H1 (cell line): ENCODE results near the gene NACAD. TPM values are rescaled to one million over a fixed set of nuclear protein-coding genes. Genes with fewer than 3 reads are reported as not detected.

ENCODE experiments used
- CTCF ChIA-PET: fragments of 300-600 bp; sonication (Branson Sonifier 250); formaldehyde crosslinking; loops from one replicate; lab custom pipeline; 2021; ENCODE audit not compliant: partially characterized antibody; lab: Charles Lee
- POLR2A ChIA-PET: fragments of 300-600 bp; sonication (Branson Sonifier 250); formaldehyde crosslinking; loops from one replicate; lab custom pipeline; 2021; ENCODE audit warnings: inconsistent platforms; ENCODE audit not compliant: partially characterized antibody; lab: Charles Lee
- DNase-seq, 2 experiments: peaks; one replicate each; pipeline versions ENCODE4 v3.0.0 to v3.0.0-alpha.2; 2010 to 2022; ENCODE audit warnings: low spot score in 2 of 2, low read depth in 1 of 2, mixed read lengths in 1 of 2
- FAIRE-seq: peaks from 2 replicates; lab custom pipeline; 2011; peaks lifted over from hg19 to GRCh38; lab: Jason Lieb, UNC
- H2AFZ ChIP-seq: 2 replicates; pipeline ENCODE4 v1.8.1; 2012; ENCODE audit warnings: low read length, inconsistent platforms
- H2AK5ac ChIP-seq: 2 replicates; pipeline ENCODE4 v1.6.1; 2013; ENCODE audit warnings: low read depth, low read length
- H2BK120ac ChIP-seq: replicated peaks from 2 replicates; pipeline ENCODE3; 2013; ENCODE audit warnings: low read depth, low read length, inconsistent platforms
- H2BK12ac ChIP-seq: 2 replicates; pipeline ENCODE4 v1.6.1; 2013; ENCODE audit warnings: low read depth, low read length
- H2BK15ac ChIP-seq: 2 replicates; pipeline ENCODE4 v1.6.1; 2013; ENCODE audit warnings: low read length
- H2BK20ac ChIP-seq: 2 replicates; pipeline ENCODE4 v1.6.1; 2013; ENCODE audit warnings: low read length
- H2BK5ac ChIP-seq: 2 replicates; pipeline ENCODE4 v1.6.1; 2013; ENCODE audit warnings: low read depth, low read length
- H3K14ac ChIP-seq: 2 replicates; pipeline ENCODE4 v1.6.1; 2013; ENCODE audit warnings: inconsistent platforms; ENCODE audit not compliant: insufficient read length
- H3K18ac ChIP-seq: 2 replicates; pipeline ENCODE4 v1.6.1; 2013; ENCODE audit warnings: low read length; ENCODE audit errors: extremely low read depth
- H3K23ac ChIP-seq: 2 replicates; pipeline ENCODE4 v1.6.1; 2013; ENCODE audit warnings: inconsistent platforms; ENCODE audit not compliant: insufficient read length
- H3K23me2 ChIP-seq: 2 replicates; pipeline ENCODE4 v1.6.1; 2013; ENCODE audit warnings: low read depth, low read length
- H3K27ac ChIP-seq: 2 replicates; pipeline ENCODE4 v1.6.1; 2011; ENCODE audit warnings: low read depth, low read length, inconsistent platforms
- H3K27me3 ChIP-seq, 4 experiments: replicated peaks in 1 of 4; 1 replicate in 1 of 4; 2 replicates in 3 of 4; pipeline versions ENCODE4 v1.6.1 to v1.8.1; 2011 to 2013; ENCODE audit warnings: low read length in 3 of 4, mild to moderate bottlenecking in 3 of 4, inconsistent platforms in 2 of 4, mixed read lengths in 2 of 4, moderate library complexity in 1 of 4; ENCODE audit not compliant: control insufficient read depth in 3 of 4, insufficient read depth in 3 of 4; ENCODE audit errors: extremely low read depth in 1 of 4
- H3K36me3 ChIP-seq, 4 experiments: 2 replicates each; pipeline versions ENCODE4 v1.6.1 to v1.8.1; 2011 to 2013; ENCODE audit warnings: mild to moderate bottlenecking in 4 of 4, low read length in 3 of 4, moderate library complexity in 2 of 4, control low read depth in 1 of 4, inconsistent platforms in 1 of 4; ENCODE audit not compliant: insufficient read depth in 4 of 4, control insufficient read depth in 2 of 4
- H3K4ac ChIP-seq: replicated peaks from 2 replicates; pipeline ENCODE3; 2013; ENCODE audit warnings: low read length, low read depth, mixed read lengths, inconsistent platforms; ENCODE audit not compliant: insufficient read length
- H3K4me1 ChIP-seq, 4 experiments: replicated peaks in 1 of 4; 1 replicate in 1 of 4; 2 replicates in 3 of 4; pipeline versions ENCODE4 v1.6.1 to v1.8.1; 2011 to 2013; ENCODE audit warnings: low read length in 3 of 4, inconsistent platforms in 2 of 4, mixed read lengths in 1 of 4; ENCODE audit not compliant: insufficient read depth in 4 of 4, control insufficient read depth in 3 of 4
- H3K4me2 ChIP-seq, 2 experiments: 2 replicates each; pipeline versions ENCODE4 v1.6.1 to v1.8.1; 2011 to 2013; ENCODE audit warnings: low read depth in 2 of 2, low read length in 2 of 2, control low read depth in 1 of 2, inconsistent platforms in 1 of 2, mild to moderate bottlenecking in 1 of 2; ENCODE audit not compliant: insufficient read depth in 1 of 2
- H3K4me3 ChIP-seq, 4 experiments: fragments of 200-600, 300-600 bp in 1 of 4; sonication (generic), shearing (Covaris generic), sonication (Bioruptor Twin) in 1 of 4; 2 replicates each; pipeline versions ENCODE4 v1.5.1 to v1.8.1; 2011 to 2016; ENCODE audit warnings: low read length in 4 of 4, low read depth in 3 of 4, control low read depth in 2 of 4, inconsistent platforms in 2 of 4, mild to moderate bottlenecking in 2 of 4, mixed read lengths in 1 of 4, moderate library complexity in 1 of 4; ENCODE audit not compliant: insufficient read depth in 2 of 4; ENCODE audit errors: extremely low read depth in 1 of 4
- H3K56ac ChIP-seq: replicated peaks from 2 replicates; pipeline ENCODE3; 2013; ENCODE audit warnings: low read depth, mild to moderate bottlenecking, mixed read lengths, low read length, inconsistent platforms; ENCODE audit not compliant: insufficient read length
- H3K79me1 ChIP-seq: 2 replicates; pipeline ENCODE4 v1.6.1; 2013; ENCODE audit warnings: low read depth, low read length, control low read depth
- H3K79me2 ChIP-seq, 2 experiments: 2 replicates each; pipeline versions ENCODE4 v1.6.1 to v1.8.1; 2012 to 2013; ENCODE audit warnings: low read length in 2 of 2, mild to moderate bottlenecking in 2 of 2, inconsistent platforms in 1 of 2; ENCODE audit not compliant: insufficient read depth in 2 of 2, control insufficient read depth in 1 of 2
- H3K9ac ChIP-seq, 4 experiments: replicated peaks in 1 of 4; 1 replicate in 1 of 4; 2 replicates in 3 of 4; pipeline versions ENCODE4 v1.6.1 to v1.8.1; 2011 to 2013; ENCODE audit warnings: low read depth in 3 of 4, low read length in 3 of 4, control low read depth in 2 of 4, mild to moderate bottlenecking in 2 of 4, moderate library complexity in 2 of 4, inconsistent platforms in 1 of 4; ENCODE audit errors: extremely low read depth in 1 of 4
- H3K9me3 ChIP-seq, 2 experiments: 2 replicates each; pipeline versions ENCODE4 v1.6.1 to v1.8.1; 2012 to 2013; ENCODE audit warnings: mild to moderate bottlenecking in 2 of 2, moderate library complexity in 2 of 2, control low read depth in 1 of 2, inconsistent platforms in 1 of 2, low read depth in 1 of 2, low read length in 1 of 2, mixed read lengths in 1 of 2; ENCODE audit not compliant: insufficient read depth in 2 of 2
- H4K20me1 ChIP-seq, 2 experiments: replicated peaks in 1 of 2; 2 replicates each; pipeline versions ENCODE3 to v1.8.1; 2011 to 2013; ENCODE audit warnings: inconsistent platforms in 2 of 2, low read length in 2 of 2, mild to moderate bottlenecking in 1 of 2; ENCODE audit not compliant: insufficient read depth in 2 of 2, control insufficient read depth in 1 of 2
- H4K5ac ChIP-seq: 2 replicates; pipeline ENCODE4 v1.6.1; 2013; ENCODE audit warnings: low read length, low read depth, mixed read lengths, inconsistent platforms; ENCODE audit not compliant: insufficient read length
- H4K8ac ChIP-seq: 2 replicates; pipeline ENCODE4 v1.8.0; 2013; ENCODE audit warnings: mild to moderate bottlenecking, moderate library complexity, low read length, inconsistent platforms; ENCODE audit not compliant: insufficient read depth; ENCODE audit errors: extremely low read depth
- H4K91ac ChIP-seq: replicated peaks from 2 replicates; pipeline ENCODE3; 2013; ENCODE audit warnings: low read length, mixed read lengths, inconsistent platforms; ENCODE audit not compliant: insufficient read length
- ASH2L ChIP-seq: fragments of 200-600, 300-600 bp; sonication (generic); IDR thresholded peaks from one replicate; pipeline ENCODE4 v1.7.1; 2017; ENCODE audit warnings: low read length
- BCL11A ChIP-seq, 2 experiments: IDR thresholded peaks; one replicate each; pipeline ENCODE4 v1.6.1; 2011; ENCODE audit warnings: low read depth in 2 of 2, low read length in 2 of 2, mild to moderate bottlenecking in 2 of 2
- CHD1 ChIP-seq: IDR thresholded peaks from 2 replicates; pipeline ENCODE4 v1.6.1; 2012; ENCODE audit warnings: low read depth, low read length, improper control_type of control experiment
- CTBP2 ChIP-seq: IDR thresholded peaks from 2 replicates; pipeline ENCODE4 v1.7.0; 2011; ENCODE audit warnings: borderline replicate concordance, mild to moderate bottlenecking, moderate library complexity, mixed read lengths, low read length; ENCODE audit not compliant: insufficient read depth, insufficient read length
- EGR1 ChIP-seq: IDR thresholded peaks from 2 replicates; pipeline ENCODE4 v1.6.1; 2011; ENCODE audit warnings: low read depth, low read length, borderline replicate concordance
- EP300 ChIP-seq, 2 experiments: IDR thresholded peaks; 1 replicate in 1 of 2; 2 replicates in 1 of 2; pipeline ENCODE4 v1.6.1; 2011 to 2012; ENCODE audit warnings: low read depth in 2 of 2, low read length in 2 of 2, mild to moderate bottlenecking in 2 of 2, borderline replicate concordance in 1 of 2, inconsistent platforms in 1 of 2, moderate library complexity in 1 of 2
- GTF2F1 ChIP-seq: IDR thresholded peaks from 2 replicates; pipeline ENCODE4 v1.6.1; 2012; ENCODE audit warnings: low read depth, low read length, improper control_type of control experiment, borderline replicate concordance
- JUN ChIP-seq: IDR thresholded peaks from 2 replicates; pipeline ENCODE4 v1.6.1; 2011; ENCODE audit warnings: low read depth, mild to moderate bottlenecking, improper control_type of control experiment, low read length
- NANOG ChIP-seq: IDR thresholded peaks from 2 replicates; pipeline ENCODE4 v1.6.1; 2011; ENCODE audit warnings: low read length, low read depth, mild to moderate bottlenecking, inconsistent platforms; ENCODE audit not compliant: insufficient read depth, poor library complexity, severe bottlenecking
- PHF8 ChIP-seq: fragments of 200-600 bp; sonication (generic); conservative IDR thresholded peaks from 2 replicates; pipeline ENCODE4 v1.7.1; 2012; ENCODE audit warnings: low read depth, mild to moderate bottlenecking, inconsistent platforms, low read length, moderate library complexity
- POLR2A ChIP-seq, 2 experiments: IDR thresholded peaks; 1 replicate in 1 of 2; 2 replicates in 1 of 2; pipeline ENCODE4 v1.6.1; 2011; ENCODE audit warnings: low read depth in 2 of 2, low read length in 2 of 2, mild to moderate bottlenecking in 2 of 2; ENCODE audit errors: control extremely low read depth in 1 of 2
- POLR2AphosphoS5 ChIP-seq: IDR thresholded peaks from 2 replicates; pipeline ENCODE4 v1.6.1; 2011; ENCODE audit warnings: low read depth, low read length
- TCF12 ChIP-seq: IDR thresholded peaks from 2 replicates; pipeline ENCODE4 v1.6.1; 2011; ENCODE audit warnings: low read depth, mild to moderate bottlenecking, low read length
- TEAD4 ChIP-seq: IDR thresholded peaks from 2 replicates; pipeline ENCODE4 v1.6.1; 2012; ENCODE audit warnings: low read depth, low read length, inconsistent platforms, mixed read lengths
- YY1 ChIP-seq: IDR thresholded peaks from 2 replicates; pipeline ENCODE4 v1.6.1; 2011; ENCODE audit warnings: low read depth, mild to moderate bottlenecking, low read length
- WGBS, 2 experiments: shearing (Covaris generic) in 1 of 2; methylation state at CpG; one replicate each; pipeline versions ENCODE4 v1.1.6 to v1.1.7; 2013 to 2015; ENCODE audit warnings: low lambda C conversion rate in 2 of 2, mixed read lengths in 2 of 2, inconsistent platforms in 1 of 2, low coverage in 1 of 2, missing lambda C conversion rate in 1 of 2; ENCODE audit not compliant: insufficient replicate concordance in 2 of 2, insufficient coverage in 1 of 2, insufficient read length in 1 of 2; ENCODE audit errors: extremely low coverage in 1 of 2, missing lambda C conversion rate in 1 of 2; 5-methylcytosine and 5-hydroxymethylcytosine counted together
- polyA plus RNA-seq, 7 experiments: library from polyadenylated mRNA; depleted of rRNA in 3 of 7; stranded (reverse) in 5 of 7; unstranded in 2 of 7; fragments of >200 nt in 5 of 7; fragments of 200-250 nt in 2 of 7; gene quantifications; 1 replicate in 5 of 7; 2 replicates in 1 of 7; 4 replicates in 1 of 7; pipeline versions ENCODE4 v1.2.1 to v1.2.3, GENCODE V29; 2011 to 2013; ENCODE audit warnings: missing spikeins in 2 of 7, mixed read lengths in 2 of 7
- total RNA-seq: library from RNA; stranded (reverse); fragmentation: NEBNext Ultra II Directional; extraction: Animal tissue kit (Norgen Biotek cat#: 25700); gene quantifications from 2 replicates; pipeline ENCODE4 v1.2.1, GENCODE V29; 2021

NACAD gene
- total and polyA plus RNA-seq, 2 of the 8 experiments (the other 6 are each of a cell fraction or from before 2014, with no cell fraction given), result 1.3 to 6.0 TPM

DNA sequence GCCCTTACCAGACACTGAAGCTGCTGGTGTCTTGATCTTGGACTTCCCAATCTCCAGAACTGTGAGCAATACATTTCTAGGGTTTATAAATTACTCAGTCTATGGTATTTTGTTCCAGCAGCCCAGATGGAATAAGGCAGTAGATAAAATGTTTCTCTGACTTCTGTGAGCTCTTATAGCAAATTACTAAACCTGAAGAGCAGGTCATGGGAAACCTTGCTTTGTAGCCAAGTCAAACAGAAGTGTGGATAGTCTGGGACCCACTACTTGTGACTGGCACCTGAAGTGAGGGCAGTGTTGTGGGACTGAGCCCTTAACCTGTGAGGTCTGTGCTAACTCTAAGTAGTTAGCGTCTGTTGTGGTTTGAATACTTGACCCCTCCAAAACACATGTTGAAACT, 27.3 kb upstream of the NACAD start:
- H3K4me2 ChIP-seq, result no peak overlapping the region
- H2BK15ac ChIP-seq, result no peak overlapping the region
- no peaks in the 10 kb centered on the region for H3K79me1 ChIP-seq
- no peak for DNase-seq
- no peak overlapping the region for H2BK5ac ChIP-seq
- H3K9ac ChIP-seq, result no peak overlapping the region
- no peaks in the 10 kb centered on the region; the same call in 1 of the 2 replicates for H3K23me2 ChIP-seq
- CTCF ChIA-PET, result interaction anchor here (0.9 to 4.2 kb wide), 4 partner anchors 19 to 344 kb away, joined by 3 to 21 read pairs (median 4); no protein-coding TSS in a partner anchor
- no peak overlapping the region for H3K23ac ChIP-seq
- H3K18ac ChIP-seq, result no peak overlapping the region
- no peak overlapping the region for H2AK5ac ChIP-seq
- no peak for FAIRE-seq
- H4K91ac ChIP-seq, result no peak overlapping the region
- H3K27me3 ChIP-seq, result peaks cover 0 to 4% (median 1%) of the 10 kb centered on the region in 4 experiments; a peak in 1 of 7 replicates
- no peak overlapping the region for H4K5ac ChIP-seq
- H2BK120ac ChIP-seq, result no peak overlapping the region
- no peaks in the 10 kb centered on the region; a peak in 1 of 7 replicates for H3K4me1 ChIP-seq
- H3K27ac ChIP-seq, result no peak overlapping the region
- WGBS, 2 experiments, result 88% methylated on average over 1 of the region's 1 CpG; no CpG with 5 or more reads in 1 of the 2 experiments
- H3K9me3 ChIP-seq, result no peaks in the 10 kb centered on the region
- no peak overlapping the region for H3K4ac ChIP-seq
- peaks cover 0 to 4% of the 10 kb centered on the region in 2 experiments; a peak in 2 of 4 replicates for H3K79me2 ChIP-seq
- H2BK20ac ChIP-seq, result no peak overlapping the region
- H2AFZ ChIP-seq, result no peak overlapping the region
- H3K36me3 ChIP-seq, result no peaks in the 10 kb centered on the region
- H3K4me3 ChIP-seq, result no peak overlapping the region
- no peak overlapping the region for H3K14ac ChIP-seq
- H3K56ac ChIP-seq, result no peak overlapping the region
- no peaks in the 10 kb centered on the region for H4K20me1 ChIP-seq
- no peak overlapping the region for H2BK12ac ChIP-seq
- POLR2A ChIA-PET, result no interaction called here
- no peak overlapping the region; the same call in 1 of the 2 replicates for H4K8ac ChIP-seq
- TF ChIP-seq NANOG (no peak), JUN (no peak), CHD1 (no peak), POLR2AphosphoS5 (no peak), TCF12 (no peak), CTBP2 (no peak), BCL11A (IDR thresholded peaks at IDR 0.05; ENCODE audit: low read depth in 2 of 2, low read length in 2 of 2) (no peak), ASH2L (no peak), PHF8 (no peak), TEAD4 (no peak), GTF2F1 (no peak), POLR2A (IDR thresholded peaks at IDR 0.05; ENCODE audit: control extremely low read depth in 1 of 2, low read depth in 2 of 2, low read length in 2 of 2) (no peak), YY1 (no peak), EP300 (IDR thresholded peaks at IDR 0.05; ENCODE audit: borderline replicate concordance in 1 of 2, low read depth in 2 of 2, low read length in 2 of 2) (no peak), EGR1 (no peak)
